Middle frontal gyrus (tissue), 1 donor: ENCODE data around the gene LRBA.

ENCODE experiments used
- DNase-seq: peaks from one replicate; pipeline ENCODE4 v3.0.0-alpha.2; 2015; ENCODE audit warnings: low spot score; ENCODE audit errors: extremely low spot score

Gene LRBA

GRCh38 chr4:150332086-150332485 lies 683.0 kb downstream of the LRBA start:
- DNase-seq = no peak

GRCh38 chr4:150329373-150329772 lies 685.7 kb downstream of the LRBA start:
- no peak for DNase-seq

GRCh38 chr4:150328496-150328895 lies 686.6 kb downstream of the LRBA start:
- DNase-seq = no peak

GRCh38 chr4:150327262-150327780 lies 687.8 kb downstream of the LRBA start:
- no peak for DNase-seq

GRCh38 chr4:150325872-150326271 lies 689.2 kb downstream of the LRBA start:
- no peak for DNase-seq

- DNase-seq = no peak
Observed at GRCh38 chr4:150323406-150324325, 691.4 kb downstream of the LRBA start.

- no peak for DNase-seq
Observed at GRCh38 chr4:150322646-150323045, 692.4 kb downstream of the LRBA start.

DNA sequence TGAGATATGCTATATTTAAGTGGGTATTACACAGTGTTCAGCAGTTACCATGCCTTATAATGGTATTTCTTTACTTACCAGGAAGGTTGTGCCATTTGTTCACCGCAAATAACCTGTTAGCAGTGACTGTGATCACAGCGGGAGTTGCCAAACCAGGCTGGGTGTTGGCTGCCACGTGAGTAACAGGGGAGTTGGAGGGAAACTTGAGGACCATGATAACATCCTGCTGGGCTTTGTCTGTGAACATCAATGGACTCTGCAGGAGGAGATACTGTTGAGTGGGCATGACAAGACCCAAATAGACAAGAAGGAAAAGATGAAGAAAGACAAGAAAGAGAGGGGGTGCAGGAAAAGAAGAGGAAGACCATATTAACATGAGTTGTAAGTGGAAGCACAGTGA lies 694.0 kb downstream of the LRBA start:
- DNase-seq = no peak

- DNase-seq = no peak
Observed at GRCh38 chr4:150318971-150319370, 696.1 kb downstream of the LRBA start.

GRCh38 chr4:150318527-150318926 lies 696.6 kb downstream of the LRBA start:
- no peak for DNase-seq

DNA sequence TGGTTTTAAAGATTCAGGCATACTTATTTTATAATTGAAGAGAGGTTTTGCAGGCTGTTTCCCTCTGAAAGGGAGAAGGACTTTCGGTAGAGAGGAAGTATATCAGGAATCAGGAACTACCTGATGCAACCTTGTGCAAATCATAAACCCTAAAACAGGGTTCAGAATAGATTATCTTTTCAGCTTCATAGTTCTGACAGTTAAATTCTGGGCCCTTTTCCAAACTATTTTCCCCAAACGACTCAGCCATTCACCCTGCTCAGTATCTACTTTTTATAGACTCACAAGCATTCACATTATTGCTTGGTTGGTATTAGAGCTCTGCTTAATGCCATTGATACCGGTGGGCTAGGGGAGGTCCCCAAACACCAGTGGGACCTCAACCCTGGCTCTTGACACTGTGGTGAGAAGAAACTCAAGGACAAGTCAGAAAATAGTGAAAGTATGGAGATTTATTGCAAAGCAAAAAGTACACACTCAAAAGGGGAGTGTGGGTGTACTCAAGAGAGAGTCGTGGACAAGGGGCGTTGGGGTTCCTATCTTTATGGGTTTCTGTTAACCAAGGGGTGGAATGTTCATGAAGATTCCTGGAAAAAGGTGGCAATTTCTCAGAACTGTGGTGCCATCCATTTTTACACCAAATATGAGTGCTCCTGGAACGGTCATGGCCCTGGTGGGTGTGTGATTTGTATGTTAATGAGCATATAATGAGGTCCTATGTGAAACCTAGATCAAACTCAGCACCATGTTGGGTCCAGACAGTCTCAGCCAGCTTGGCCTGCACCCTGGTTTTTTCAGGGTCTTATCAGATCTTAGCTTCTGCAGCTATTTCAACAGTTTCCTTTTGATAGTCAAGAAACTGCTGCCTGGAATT lies 698.5 kb downstream of the LRBA start:
- no peak for DNase-seq

- DNase-seq = no peak
Observed at GRCh38 chr4:150315691-150316090, 699.4 kb downstream of the LRBA start.

- DNase-seq = no peak
Observed at GRCh38 chr4:150315175-150315574, 699.9 kb downstream of the LRBA start.

DNA sequence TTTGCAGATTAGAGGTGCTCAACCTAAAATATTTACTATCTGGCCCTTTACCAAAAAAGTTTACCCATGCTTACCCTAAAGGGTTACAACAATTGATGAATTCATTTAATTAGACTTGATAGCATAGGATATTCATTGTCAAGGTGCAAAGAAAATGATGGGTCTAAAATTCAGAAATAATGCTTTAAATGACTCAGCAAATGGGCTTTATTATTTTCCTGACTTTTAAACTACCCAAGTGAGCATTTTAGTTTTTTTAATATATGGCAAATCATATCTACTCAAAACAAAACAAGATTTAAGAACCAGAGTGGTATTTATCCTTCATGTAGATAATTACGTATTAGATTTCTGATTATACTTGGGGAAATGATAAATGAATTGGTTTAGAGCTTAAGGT lies 701.1 kb downstream of the LRBA start:
- no peak for DNase-seq

DNA sequence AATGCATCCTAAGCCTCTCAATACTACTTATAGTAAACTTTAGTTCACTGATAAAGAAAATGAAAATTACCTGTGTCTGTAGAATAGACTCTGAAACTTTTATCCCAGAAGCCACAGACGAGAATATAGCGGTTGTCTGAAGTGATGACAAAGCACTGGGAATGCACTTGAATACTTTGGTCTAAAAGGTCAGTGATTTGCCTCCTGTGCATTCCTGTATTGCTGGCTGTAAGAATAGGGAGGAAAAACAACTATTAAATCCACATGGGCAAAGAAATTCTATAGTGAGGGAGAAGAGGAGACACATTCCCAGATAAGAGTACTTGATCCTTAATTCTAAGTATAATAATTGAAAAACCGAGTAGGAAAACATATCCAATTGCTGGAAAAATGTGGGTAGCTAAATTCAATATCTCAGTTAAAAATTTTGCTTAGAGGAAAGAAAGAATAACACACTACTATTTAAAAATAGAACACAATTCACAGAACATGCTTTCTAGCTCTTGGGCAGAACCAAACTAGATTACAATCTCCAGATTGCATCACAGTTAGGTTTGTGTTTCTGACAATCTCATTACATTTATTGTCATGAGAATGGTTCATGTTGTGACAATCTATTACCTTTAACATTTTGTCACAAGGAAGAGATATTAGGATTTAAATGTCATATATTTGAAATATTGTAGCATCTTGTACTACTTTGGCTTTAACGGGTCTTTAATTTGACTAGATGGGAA lies 704.8 kb downstream of the LRBA start:
- no peak for DNase-seq

GRCh38 chr4:150308824-150309472 lies 706.1 kb downstream of the LRBA start:
- no peak for DNase-seq

DNA sequence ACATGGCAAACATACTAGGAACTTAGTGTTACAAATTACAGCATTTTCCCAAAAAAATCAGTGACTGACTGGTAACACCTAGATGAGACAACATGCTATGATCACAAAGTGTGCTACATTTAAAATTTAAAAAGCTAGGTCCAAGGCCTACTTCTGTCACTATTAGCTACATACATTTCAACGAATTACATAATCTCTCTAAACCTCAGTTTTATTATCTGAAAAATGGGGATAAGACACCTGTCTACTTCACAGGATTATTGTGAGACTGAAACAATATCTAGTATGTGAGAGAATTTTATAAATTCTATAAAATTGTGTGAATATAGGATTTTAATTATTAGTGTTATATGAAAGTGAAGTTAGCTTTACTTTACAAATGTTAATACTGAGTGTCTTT lies 708.4 kb downstream of the LRBA start:
- DNase-seq = no peak

DNA sequence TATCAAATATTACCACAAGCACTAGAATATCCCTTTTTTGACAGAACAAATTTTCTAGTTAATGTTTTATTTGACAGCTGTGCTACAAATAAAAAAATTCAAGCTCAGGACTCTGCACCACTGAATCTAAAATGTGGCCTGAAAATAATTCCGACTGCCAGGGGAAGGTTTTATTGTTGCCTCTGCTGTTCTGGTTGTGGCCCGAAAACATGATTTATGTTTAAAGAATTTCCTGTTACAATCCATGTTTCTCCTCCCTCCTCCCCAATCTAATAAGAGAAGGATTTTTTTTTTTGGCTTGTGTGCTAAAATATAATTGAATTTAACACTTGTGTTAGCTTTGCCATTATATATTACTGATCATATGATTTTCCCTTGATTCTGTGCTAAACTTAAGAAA lies 709.1 kb downstream of the LRBA start:
- DNase-seq = no peak

DNA sequence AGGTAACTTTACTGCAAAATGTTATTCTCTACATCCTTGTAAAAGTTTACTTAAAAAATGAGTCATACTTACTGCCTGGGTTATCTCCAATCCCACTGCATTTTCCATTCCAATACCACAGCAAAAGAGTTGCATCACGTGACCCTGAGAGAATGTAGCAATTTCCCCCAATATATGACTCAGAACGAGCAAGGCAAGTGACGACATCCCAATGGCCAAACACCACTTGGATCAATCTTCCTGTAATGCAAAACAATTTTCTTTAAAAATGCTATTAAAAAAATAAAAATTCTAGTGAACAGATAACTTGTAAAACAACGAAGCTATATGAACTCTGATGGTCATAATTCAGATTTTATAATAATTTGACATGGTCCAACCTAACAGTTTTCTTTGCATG lies 712.5 kb downstream of the LRBA start:
- DNase-seq = no peak

GRCh38 chr4:150299816-150300215 lies 715.3 kb downstream of the LRBA start:
- no peak for DNase-seq
